ENCODE results near the gene ALKBH7.

DNA sequence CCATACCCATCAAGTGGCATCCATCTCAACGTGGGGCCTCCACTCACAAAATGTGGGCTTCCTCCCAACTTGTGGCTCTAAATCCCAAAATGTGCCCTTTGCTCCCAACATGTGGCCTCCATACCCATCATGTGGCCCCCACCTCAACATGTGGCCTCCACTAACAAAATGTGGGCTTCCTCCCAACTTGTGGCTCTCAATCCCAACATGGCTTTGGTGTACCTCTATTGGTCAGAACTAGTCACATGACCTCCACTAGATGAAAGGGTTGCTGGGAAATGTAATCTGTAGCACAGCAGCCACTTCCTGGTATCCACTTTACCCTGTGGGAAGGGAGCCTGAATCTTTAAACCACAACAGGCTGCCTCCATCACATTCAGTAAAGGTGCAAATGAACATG is 29.1 kb upstream of the ALKBH7 start:
- TF ChIP-seq CTCF (IDR thresholded peaks at IDR 0.05; ENCODE audit: insufficient read depth, low read depth, low read length) (no peak), EZH2 (IDR thresholded peaks at IDR 0.05; ENCODE audit: insufficient read depth, low read length) (no peak)

Data from astrocyte (in vitro differentiated cells and primary cell).